GM21528 (cell line): ENCODE results near the gene PMAIP1.
A peak's percentile ranks its signal among the peaks of the same experiment; 100 is the strongest.

Source experiments
- ATAC-seq: cut with Tn5 transposase; IDR thresholded peaks from one replicate; pipeline ENCODE4 v1.9.1; 2021; ENCODE audit warnings: mild to moderate bottlenecking, moderate library complexity; ENCODE audit not compliant: unreplicated experiment, low FRiP score

The PMAIP1 gene

DNA sequence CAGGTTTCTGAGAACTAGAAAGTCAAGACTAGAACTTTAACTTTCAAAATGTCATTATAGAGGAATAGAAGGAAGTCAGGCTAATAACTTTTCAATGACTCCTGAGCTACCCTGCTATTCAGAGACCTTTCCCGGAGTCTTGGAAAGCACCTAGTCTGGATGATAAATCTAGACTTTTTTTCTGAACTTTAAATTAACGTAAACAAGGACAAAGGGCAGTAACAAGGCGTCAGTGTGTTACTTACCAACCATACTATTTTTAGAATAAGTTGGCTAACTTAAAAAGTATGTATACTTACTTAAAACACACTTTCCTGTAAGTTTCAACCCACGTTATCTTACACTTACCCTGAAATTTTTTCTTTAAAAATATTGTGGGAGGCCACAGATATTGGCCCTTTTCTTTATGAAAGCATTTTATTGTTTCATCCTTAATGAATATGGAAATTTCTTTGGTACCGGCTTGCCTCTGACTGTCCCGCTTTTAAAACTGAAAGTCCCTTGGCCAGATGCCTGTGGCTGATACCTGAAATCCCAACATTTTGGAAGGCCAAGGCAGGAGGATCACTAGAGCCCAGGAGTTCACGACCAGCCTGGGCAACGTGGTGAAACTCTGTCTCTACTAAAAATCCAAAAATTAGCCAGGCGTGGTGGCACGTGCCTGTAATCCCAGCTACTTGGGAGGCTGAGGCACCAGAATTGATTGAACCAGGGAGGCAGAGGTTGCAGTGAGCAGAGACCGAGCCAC, 9.7 kb downstream of the PMAIP1 start:
- no peak for ATAC-seq

GRCh38 chr18:59910967-59911366, 11.2 kb downstream of the PMAIP1 start:
- ATAC-seq, result no peak

- ATAC-seq, result no peak
Observed at GRCh38 chr18:59911600-59911999, 11.8 kb downstream of the PMAIP1 start.

GRCh38 chr18:59912007-59912550, 12.3 kb downstream of the PMAIP1 start:
- ATAC-seq, result no peak

- no peak for ATAC-seq
Observed at GRCh38 chr18:59915606-59916005, 15.8 kb downstream of the PMAIP1 start.

GRCh38 chr18:59916746-59917145, 16.9 kb downstream of the PMAIP1 start:
- ATAC-seq, result no peak

GRCh38 chr18:59917422-59917821, 17.6 kb downstream of the PMAIP1 start:
- no peak for ATAC-seq

DNA sequence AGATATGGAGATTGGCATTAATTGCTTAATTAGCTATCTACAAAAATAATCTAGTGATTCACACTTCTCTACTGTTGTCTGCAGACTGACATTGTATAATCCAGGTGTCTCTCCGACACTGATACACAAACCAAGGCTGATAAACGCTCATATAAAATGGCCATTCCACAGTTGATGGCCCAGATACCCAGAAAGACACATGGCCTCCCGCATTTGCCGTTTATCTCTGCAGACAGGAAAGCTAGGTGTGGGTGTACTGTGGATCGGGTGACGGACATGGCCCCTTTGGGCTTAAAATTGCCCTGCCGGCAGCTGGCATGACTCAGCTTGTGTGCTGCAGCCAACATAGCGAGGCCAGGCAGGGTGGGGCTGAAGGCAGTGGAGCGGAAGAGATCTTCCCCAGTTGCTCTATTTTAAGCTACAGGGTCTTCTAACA, 18.5 kb downstream of the PMAIP1 start:
- peak; percentile 46 for ATAC-seq

DNA sequence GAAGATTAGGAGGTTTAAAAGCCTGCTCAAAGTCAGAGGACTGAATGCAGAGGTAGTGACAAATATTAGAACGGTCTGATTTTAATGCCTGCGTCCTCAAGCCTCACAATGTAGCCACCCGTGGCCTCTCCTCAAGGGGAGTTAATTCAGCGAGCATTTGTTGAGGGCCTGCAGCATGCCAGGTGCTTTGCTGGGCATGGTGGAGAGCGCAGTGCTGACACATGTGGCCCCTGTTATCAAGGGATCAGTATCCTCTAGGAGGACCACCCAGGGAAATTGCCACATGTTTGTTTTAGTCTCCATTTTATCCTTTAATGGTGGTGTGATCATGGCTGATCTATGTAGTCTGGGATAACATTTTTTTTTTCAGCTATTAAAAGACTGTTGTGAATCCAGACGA, 19.2 kb downstream of the PMAIP1 start:
- no peak for ATAC-seq

DNA sequence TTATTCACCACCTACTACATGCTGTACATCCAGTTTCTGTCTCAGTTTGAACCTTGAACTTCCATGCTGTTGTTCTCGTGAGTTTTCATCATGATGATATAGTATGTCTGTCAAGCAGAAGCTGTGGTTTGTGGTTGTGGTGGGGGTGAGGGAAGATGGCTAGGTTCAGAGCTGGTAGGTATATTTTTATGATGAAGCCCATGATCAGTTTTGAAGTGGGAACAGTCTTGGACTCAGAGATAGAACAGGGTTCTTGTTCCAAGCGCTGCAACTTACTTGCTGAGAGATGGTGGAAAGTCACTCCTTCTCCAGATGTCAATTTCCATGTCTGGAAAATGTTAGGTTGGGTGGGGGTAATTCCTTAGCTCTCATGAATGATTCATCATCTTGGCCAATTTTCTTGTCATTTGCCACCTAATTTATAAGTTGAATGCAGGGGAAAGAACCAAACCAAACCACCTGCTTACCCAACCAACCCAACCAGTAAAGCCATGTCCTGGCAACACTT, 21.6 kb downstream of the PMAIP1 start:
- ATAC-seq, result peak; percentile 48

DNA sequence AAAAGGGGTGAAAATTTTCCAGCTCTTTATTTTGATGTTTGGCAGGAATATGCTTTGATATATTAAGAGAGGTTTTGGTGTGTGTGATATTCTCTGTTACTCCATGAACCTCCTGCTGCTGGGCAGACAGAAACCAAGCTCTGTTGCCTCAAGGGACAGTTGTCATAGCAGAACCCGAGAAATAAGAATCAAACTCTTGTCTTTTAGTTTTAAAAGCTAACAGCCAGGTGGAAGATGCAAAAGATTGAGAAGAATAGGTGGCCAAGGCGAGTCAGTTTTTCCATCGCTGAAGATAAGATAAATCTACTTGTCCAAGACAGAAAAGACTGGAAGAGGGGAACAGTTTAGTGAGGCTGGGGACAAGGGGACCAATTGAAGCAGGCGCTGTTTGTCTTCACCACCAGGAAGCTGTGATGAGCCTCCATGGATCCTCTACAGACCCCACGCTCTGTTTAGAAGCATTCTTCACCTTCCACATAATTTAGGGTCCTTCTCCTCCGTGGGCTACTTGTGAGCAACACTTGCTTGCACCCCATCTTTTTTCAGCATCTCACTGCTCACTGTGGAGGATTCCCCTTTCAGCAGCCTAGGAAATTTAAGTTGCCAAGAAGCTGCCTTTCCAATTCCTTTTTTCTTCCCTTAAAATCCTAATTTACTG, 23.9 kb downstream of the PMAIP1 start:
- peak; percentile 40 for ATAC-seq

GRCh38 chr18:59926131-59926530, 26.3 kb downstream of the PMAIP1 start:
- no peak for ATAC-seq

- ATAC-seq, result peak; percentile 81
Observed at GRCh38 chr18:59927246-59927825, 27.5 kb downstream of the PMAIP1 start.

- no peak for ATAC-seq
Observed at GRCh38 chr18:59928201-59928600, 28.4 kb downstream of the PMAIP1 start.

- ATAC-seq, result no peak
Observed at GRCh38 chr18:59929621-59930295, 30.0 kb downstream of the PMAIP1 start.

- no peak for ATAC-seq
Observed at GRCh38 chr18:59932401-59932800, 32.6 kb downstream of the PMAIP1 start.

DNA sequence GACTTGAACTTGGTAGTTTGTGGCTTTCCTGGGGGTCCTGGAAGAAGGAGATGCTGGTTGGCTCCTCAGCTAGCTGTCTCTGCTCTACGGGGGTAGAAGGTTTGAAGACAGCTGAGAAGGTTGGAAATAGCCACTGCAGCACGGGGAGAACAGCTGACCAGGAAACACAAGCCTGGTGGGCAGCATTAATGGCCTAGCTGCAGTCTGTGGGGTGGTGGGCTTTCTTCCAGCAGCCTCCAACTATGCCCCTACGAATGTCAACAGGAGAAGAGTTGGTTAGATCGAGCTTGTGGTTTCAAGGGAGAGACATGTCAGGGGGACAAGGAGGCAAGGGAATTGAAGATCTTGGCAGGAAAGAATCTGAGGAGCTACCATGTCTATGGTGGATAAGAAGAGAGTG, 38.9 kb downstream of the PMAIP1 start:
- no peak for ATAC-seq

- ATAC-seq, result no peak
Observed at GRCh38 chr18:59939127-59939526, 39.3 kb downstream of the PMAIP1 start.

DNA sequence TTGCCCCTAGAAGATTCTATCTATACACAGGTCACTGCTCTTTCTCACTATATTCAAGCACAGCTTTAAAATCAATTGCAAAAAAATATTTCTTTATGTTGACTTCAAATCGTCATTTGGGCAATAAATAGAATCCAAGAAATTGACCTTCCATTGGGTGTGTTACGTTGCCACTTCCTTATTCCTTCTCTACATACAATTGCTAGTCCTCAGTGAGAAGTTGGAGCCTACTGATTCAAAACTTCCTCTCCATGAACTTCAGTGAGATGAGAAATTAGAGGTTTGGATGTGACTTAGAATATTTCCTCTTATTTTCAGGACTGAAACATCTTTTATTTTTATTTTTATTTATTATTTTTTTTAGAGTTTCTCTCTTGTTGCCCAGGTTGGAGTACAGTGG, 40.3 kb downstream of the PMAIP1 start:
- ATAC-seq, result no peak

DNA sequence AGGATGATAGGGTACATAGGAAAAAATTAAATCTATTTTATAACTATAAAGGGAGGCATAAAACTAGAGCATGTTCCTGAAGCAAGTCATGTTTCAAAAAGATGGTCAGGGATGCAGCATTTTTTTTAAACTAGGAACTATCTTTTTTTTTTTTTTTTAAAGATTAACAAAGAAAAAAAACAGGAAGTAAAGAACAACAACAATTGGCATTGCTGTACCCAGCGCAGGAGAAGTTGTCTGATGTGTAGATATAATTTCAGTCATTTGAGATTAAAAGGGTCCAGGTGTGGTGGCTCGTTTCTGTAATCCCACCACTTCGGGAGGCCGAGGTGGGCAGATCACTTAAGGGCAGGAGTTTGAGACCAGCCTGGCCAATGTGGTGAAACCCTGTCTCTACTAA, 41.5 kb downstream of the PMAIP1 start:
- no peak for ATAC-seq

DNA sequence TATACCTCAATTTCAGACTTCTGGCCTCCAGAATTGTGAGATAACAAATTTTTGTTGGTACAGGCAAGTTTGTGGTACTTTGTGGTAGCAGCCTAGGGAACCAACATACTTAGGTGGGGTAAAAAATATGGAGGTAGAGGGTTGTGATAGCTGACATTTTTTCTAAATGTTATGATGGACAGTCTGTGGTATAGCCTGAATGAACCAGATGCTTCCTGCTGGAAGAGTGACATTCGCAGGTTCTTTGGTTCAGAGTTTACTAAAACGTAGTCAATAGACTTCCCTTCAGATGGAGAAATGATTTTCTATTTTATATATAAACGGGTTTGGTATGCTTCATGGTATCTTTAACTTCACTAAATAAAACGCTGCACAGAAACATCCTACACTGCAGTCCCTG, 42.8 kb downstream of the PMAIP1 start:
- no peak for ATAC-seq
